ENCODE data around the gene OAS3.

Gene OAS3, protein sequence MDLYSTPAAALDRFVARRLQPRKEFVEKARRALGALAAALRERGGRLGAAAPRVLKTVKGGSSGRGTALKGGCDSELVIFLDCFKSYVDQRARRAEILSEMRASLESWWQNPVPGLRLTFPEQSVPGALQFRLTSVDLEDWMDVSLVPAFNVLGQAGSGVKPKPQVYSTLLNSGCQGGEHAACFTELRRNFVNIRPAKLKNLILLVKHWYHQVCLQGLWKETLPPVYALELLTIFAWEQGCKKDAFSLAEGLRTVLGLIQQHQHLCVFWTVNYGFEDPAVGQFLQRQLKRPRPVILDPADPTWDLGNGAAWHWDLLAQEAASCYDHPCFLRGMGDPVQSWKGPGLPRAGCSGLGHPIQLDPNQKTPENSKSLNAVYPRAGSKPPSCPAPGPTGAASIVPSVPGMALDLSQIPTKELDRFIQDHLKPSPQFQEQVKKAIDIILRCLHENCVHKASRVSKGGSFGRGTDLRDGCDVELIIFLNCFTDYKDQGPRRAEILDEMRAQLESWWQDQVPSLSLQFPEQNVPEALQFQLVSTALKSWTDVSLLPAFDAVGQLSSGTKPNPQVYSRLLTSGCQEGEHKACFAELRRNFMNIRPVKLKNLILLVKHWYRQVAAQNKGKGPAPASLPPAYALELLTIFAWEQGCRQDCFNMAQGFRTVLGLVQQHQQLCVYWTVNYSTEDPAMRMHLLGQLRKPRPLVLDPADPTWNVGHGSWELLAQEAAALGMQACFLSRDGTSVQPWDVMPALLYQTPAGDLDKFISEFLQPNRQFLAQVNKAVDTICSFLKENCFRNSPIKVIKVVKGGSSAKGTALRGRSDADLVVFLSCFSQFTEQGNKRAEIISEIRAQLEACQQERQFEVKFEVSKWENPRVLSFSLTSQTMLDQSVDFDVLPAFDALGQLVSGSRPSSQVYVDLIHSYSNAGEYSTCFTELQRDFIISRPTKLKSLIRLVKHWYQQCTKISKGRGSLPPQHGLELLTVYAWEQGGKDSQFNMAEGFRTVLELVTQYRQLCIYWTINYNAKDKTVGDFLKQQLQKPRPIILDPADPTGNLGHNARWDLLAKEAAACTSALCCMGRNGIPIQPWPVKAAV

DNA sequence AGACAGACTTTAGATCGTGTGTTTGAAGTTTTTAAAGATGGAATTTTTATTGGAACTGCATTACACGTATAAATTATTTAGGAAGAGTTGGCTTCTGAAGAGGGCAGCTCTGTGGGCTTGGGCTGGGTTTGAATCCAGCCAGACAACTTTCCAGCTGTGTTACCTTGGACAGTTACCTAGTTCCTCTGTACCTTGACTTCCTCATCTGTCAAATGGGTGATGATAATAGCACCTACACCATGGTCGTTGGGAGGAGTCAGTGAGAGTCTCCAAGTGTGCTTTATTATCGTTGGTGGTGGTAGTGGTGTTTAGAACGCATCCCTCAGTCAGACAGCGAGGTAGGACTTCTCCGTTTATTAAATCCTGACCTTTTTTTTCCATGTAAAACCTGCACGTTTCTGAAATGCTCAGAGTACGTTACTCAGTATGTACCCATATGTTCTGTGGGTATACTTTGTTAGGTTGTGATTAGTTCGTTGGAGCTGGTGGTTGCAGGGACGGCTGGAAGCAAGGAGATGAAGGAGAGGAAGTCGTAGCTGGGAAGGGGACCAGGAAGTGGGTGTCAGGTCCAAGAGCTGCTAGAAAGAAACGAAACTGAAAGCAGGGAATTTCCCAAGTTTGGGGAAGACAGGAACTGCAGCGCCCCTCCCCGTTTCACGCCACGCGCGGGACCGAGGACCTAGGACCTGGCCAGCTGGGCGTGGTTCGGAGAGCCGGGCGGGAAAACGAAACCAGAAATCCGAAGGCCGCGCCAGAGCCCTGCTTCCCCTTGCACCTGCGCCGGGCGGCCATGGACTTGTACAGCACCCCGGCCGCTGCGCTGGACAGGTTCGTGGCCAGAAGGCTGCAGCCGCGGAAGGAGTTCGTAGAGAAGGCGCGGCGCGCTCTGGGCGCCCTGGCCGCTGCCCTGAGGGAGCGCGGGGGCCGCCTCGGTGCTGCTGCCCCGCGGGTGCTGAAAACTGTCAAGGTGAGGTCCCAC is at the start of gene OAS3:
TSS of gene OAS3 (plus strand) at position 734 of the 979 bp plus-strand sequence. CDS start at position 791, 57 bp downstream.
- Mint-ChIP-seq H3K9me3 (no peaks in the 10 kb centered on the region), H3K27ac (peak within 1 kb of the TSS; percentile 88), H3K36me3 (no peaks in the 10 kb centered on the region), H3K4me3 (peak within 1 kb of the TSS; percentile 80), H3K4me1 (peaks cover 41% of the 10 kb centered on the region)
- DNase-seq (ENCODE audit: low spot score in 2 of 2) (peak; percentile 24 to 81), ATAC-seq (peak; percentile 74)

DNA sequence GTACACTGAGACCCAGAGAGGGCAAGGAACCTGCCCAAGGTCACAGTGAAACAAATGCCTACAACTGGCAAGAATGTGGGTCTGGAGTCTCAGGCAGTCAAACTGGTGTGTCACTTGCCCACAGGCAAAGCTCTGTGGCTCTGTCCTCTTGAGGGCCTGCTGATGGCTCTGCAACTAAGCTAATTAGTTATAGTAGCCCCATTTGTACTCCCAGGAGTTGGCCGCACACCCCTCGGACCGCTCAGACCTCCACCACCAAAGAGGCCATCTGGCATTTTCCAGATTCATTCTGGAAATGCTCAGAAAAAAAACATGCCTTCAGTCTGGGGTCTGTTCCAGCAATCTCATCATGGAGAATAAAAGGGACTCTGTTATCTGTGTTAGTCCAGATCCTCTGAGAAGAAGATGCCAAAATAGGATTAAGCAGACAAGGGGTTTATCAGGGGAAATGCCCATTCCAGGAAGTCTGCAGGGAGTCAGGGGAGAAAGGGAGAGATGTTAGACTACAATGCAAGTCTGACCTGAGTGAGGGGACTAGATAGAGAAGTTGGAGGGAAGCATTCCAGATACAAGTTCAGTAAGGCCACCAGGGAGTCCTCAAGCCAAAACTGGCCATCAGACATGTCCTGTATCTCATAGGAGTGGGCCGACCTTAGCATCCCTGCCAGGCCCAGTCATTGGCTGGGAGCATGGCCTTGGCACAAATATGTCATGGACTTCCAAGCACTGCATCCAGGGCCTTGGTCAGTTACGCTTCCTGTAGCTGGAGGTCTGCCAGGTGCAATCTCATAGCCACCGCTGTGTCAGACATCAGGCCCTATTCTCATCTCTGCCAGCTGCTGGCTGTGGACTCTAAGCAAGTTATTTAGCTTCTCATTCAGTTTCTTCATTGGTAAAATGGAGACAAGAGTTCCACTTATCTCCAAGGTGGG is 46.9 kb upstream of the OAS3 start:
- H3K4me1 Mint-ChIP-seq, result peaks cover 5% of the 10 kb centered on the region
- no peak overlapping the region for H3K27ac Mint-ChIP-seq
- no peak overlapping the region for H3K4me3 Mint-ChIP-seq

DNA sequence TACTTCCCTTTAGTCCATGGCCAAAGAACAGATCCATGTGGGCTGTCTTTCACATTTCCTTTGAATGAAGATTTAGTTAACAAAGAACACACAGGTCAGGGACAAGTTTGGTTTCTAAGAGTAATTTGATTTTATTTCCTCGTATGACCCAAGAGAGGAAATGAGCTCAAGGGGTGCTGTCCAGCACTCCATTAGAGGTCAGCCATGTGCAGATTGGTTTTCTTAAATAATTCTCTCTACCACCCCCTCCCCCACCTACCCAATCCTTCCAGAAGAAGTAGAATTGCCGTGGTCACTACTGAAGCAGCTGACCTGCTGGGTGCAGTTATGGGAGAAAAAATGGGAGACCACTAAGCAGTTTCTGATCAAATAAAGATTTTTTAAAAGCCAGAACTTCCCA is 45.4 kb upstream of the OAS3 start:
- Mint-ChIP-seq H3K27ac (no peak overlapping the region), H3K36me3 (no peaks in the 10 kb centered on the region), H3K4me1 (peaks cover 10% of the 10 kb centered on the region), H3K4me3 (no peak overlapping the region), H3K9me3 (no peaks in the 10 kb centered on the region)
- ATAC-seq, result no peak
- peak in 1 of 2 donors; percentile 7 for DNase-seq (ENCODE audit: low spot score in 2 of 2)

More for the DNA sequence above, 46.9 kb upstream of the OAS3 start:
- Mint-ChIP-seq H3K9me3 (no peaks in the 10 kb centered on the region), H3K36me3 (no peaks in the 10 kb centered on the region)
- ATAC-seq (no peak), DNase-seq (ENCODE audit: low spot score in 2 of 2) (peak in 1 of 2 donors; percentile 12)

DNA sequence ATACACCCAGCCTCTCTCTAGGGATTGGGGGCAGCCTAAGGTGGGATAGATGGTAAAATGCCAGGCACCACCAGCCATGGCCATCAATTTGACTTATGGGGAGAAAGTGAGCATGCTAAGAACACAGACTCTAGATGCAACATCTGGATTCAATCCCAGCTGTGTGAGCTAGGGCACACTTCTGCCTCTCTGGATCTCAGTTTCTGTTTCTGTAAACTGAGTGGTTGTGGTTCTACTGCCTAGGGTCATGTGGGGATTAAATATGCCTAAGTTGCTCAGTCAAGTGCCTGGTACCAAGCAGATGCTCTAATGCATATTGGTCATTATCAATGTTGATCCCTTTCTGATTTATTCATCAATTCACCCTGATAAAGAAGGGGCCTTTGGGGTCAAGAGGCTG is 44.1 kb upstream of the OAS3 start:
- H3K36me3 Mint-ChIP-seq, result no peaks in the 10 kb centered on the region
- H3K4me1 Mint-ChIP-seq, result peaks cover 10% of the 10 kb centered on the region
- H3K9me3 Mint-ChIP-seq, result no peaks in the 10 kb centered on the region
- DNase-seq (ENCODE audit: low spot score in 2 of 2) (peak in 1 of 2 donors; percentile 15), ATAC-seq (no peak)
- no peak overlapping the region for H3K4me3 Mint-ChIP-seq
- H3K27ac Mint-ChIP-seq, result no peak overlapping the region

DNA sequence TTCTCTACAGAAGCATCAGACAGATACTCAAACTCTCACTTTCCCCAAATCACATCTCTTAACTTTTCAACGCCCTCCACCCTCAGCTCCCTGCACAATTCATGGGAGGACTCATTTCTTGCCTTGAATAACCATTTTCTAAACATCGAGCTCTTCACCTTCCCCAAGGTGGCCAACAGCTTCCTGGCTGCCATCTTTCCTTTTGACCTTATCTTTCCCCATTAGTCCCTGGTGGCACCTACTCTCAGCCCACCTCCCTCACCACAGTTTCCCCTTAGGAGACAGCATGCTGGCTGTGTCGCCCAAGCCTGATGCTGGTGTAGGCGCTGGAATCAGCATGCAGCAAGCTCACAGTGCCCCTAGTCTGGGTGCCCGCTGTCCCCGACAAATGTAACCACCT is 39.9 kb upstream of the OAS3 start:
- H3K36me3 Mint-ChIP-seq, result no peaks in the 10 kb centered on the region
- no peak for DNase-seq (ENCODE audit: low spot score in 2 of 2)
- H3K27ac Mint-ChIP-seq, result no peak overlapping the region
- H3K4me1 Mint-ChIP-seq, result peaks cover 16% of the 10 kb centered on the region
- no peak for ATAC-seq
- H3K9me3 Mint-ChIP-seq, result no peaks in the 10 kb centered on the region
- no peak overlapping the region for H3K4me3 Mint-ChIP-seq

DNA sequence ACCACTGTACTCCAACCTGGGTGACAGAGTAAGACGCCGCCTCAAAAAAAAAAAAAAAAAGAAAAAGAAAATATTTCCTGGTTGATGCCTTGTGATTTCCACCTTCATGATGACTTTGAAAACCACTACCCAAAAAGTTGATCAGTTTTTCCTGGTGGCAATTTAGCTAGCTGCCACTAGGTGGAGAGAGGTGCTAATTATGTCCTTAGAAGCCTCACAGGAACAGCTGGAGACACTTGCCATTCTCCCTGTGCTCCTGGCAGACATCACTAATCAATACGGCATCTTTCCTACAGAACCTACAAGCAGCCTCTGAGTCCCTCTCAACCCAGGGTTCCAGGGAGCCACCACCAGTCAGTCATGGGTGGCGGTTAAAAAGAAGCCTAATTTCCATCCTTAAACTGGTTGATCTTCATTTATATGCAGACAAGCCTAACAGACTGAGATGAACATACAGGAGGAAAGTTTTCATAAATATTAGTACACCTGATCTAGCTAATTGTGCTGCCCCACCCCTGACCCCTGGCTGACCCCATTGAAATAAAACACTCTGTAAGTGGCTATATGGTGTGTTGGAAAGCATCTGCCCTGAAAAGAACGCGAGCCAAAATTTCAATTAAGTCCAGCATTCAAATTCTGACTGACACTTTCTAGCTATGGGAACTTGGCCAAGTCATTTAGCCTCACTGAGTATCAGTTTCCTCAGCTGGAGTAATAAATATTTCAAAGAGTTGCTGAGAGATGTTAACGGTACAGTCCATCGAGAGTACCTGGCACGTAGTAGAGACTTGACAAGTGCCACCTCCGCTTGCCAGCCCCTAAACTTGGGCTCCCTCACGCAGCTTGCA is 37.8 kb upstream of the OAS3 start:
- no peaks in the 10 kb centered on the region for H3K9me3 Mint-ChIP-seq
- no peaks in the 10 kb centered on the region for H3K36me3 Mint-ChIP-seq
- H3K4me3 Mint-ChIP-seq, result no peak overlapping the region
- H3K4me1 Mint-ChIP-seq, result peaks cover 27% of the 10 kb centered on the region
- H3K27ac Mint-ChIP-seq, result no peak overlapping the region
- peak in 1 of 2 donors; percentile 65 for DNase-seq (ENCODE audit: low spot score in 2 of 2)
- peak; percentile 50 for ATAC-seq

DNA sequence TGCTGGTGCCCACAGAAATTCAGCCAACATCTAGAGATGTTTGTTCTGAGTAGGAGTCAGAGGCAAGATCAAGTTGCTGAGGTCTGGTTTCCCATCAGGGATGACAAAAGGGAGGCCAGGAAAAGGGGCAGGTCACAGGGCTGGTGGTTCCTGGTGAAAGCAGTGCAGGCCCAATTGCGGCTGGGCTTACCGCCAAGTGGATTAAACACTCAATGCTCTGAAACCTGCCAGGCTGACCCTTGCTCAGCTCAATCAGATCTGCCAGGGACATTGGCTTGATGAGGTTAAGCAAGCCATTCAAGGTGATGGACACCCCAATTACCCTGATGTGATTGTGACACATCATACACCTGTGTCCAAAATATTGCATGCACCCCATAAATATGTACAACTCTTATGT is 37.0 kb upstream of the OAS3 start:
- DNase-seq (ENCODE audit: low spot score in 2 of 2) (peak in 1 of 2 donors; percentile 41), ATAC-seq (no peak)
- H3K9me3 Mint-ChIP-seq, result no peaks in the 10 kb centered on the region
- H3K36me3 Mint-ChIP-seq, result no peaks in the 10 kb centered on the region
- no peak overlapping the region for H3K4me3 Mint-ChIP-seq
- H3K27ac Mint-ChIP-seq, result no peak overlapping the region
- H3K4me1 Mint-ChIP-seq, result peaks cover 27% of the 10 kb centered on the region

DNA sequence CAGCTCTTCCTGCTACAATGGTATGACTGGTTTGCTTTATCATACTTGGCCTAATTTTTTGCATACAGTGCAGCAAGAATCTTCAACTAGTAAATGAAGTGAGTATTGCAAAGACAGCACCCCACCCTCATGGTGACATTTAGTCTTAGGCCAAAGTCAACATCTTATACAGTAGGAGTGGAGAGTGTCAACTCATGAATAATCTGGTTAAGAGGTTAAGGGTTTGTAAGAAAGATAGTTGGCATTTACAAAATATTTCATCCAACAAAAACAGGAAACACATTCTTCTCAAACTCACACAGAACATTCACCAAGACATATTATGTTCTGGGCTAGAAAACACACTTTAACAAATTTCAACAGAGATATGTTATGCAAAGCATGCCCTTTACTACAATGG is 33.7 kb upstream of the OAS3 start:
- no peak overlapping the region for H3K4me3 Mint-ChIP-seq
- ATAC-seq (no peak), DNase-seq (ENCODE audit: low spot score in 2 of 2) (no peak)
- H3K27ac Mint-ChIP-seq, result peak overlapping the region; percentile 6
- H3K9me3 Mint-ChIP-seq, result no peaks in the 10 kb centered on the region
- peaks cover 55% of the 10 kb centered on the region for H3K4me1 Mint-ChIP-seq
- H3K36me3 Mint-ChIP-seq, result no peaks in the 10 kb centered on the region

DNA sequence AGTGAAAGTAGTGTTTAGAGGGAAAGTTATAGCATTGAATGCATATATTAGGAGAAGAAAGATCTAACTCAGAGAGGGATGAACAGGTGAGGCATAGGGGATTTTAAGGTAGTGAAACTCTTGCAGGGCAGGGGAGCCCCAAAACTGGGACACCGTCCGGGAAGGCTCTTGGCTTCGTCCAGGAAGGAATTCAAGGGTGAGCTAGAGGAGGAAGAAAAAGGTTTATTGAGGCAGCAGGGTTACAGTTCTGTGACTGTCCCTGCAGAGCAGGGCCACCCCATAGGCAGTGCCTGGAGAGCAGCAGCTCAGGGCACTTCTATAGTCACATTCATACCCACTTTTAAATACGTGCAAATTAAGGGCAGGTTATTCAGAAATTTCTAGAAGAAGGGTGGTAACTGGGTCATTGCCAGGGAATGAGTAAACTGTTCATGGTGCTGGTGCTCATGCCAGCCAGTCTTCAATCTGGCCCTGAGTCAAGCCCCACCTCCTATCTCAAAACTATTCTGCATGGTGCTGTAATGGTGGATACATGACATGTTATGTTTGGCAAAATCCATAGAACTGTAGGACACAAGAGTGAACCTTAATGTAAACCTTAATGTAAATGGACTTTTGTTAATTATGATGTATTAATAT is 32.7 kb upstream of the OAS3 start:
- H3K4me3 Mint-ChIP-seq, result no peak overlapping the region
- H3K36me3 Mint-ChIP-seq, result no peaks in the 10 kb centered on the region
- H3K4me1 Mint-ChIP-seq, result peaks cover 62% of the 10 kb centered on the region
- DNase-seq (ENCODE audit: low spot score in 2 of 2) (no peak), ATAC-seq (no peak)
- no peak overlapping the region for H3K27ac Mint-ChIP-seq
- no peaks in the 10 kb centered on the region for H3K9me3 Mint-ChIP-seq

DNA sequence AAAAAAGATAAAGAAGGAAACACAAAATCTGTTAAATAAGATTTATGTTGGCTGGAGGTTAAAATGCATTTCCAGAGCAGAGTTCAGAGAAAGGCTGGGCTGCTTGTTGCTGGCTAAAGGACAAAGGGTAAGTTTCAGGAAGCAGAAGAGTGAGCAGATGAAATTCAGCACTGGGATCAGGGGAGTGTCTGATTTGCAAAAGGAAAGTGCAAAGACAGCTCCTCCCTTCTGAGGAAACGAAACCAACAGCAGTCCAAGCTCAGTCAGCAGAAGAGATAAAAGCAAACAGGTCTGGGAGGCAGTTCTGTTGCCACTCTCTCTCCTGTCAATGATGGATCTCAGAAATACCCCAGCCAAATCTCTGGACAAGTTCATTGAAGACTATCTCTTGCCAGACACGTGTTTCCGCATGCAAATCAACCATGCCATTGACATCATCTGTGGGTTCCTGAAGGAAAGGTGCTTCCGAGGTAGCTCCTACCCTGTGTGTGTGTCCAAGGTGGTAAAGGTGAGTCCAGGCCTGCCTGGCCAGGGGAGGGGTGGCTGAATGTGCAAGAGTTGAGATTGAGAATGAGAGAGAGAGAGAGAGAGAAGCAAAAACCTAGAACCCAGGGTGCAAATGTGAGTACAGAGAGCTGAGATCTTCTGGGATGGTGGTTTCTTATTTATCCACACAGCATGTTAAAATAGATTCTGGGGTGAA is 31.4 kb upstream of the OAS3 start, which contains the start of gene OAS1:
TSS of gene OAS1 (plus strand) at position 251 of the 703 bp plus-strand sequence. CDS start at position 329, 78 bp downstream.
- Mint-ChIP-seq H3K36me3 (no peaks in the 10 kb centered on the region), H3K27ac (peak within 1 kb of the TSS; percentile 77), H3K4me3 (peak within 1 kb of the TSS; percentile 79), H3K4me1 (peaks cover 64% of the 10 kb centered on the region), H3K9me3 (no peaks in the 10 kb centered on the region)
- peak; percentile 79 for ATAC-seq
- DNase-seq (ENCODE audit: low spot score in 2 of 2), result peak in 1 of 2 donors; percentile 56

DNA sequence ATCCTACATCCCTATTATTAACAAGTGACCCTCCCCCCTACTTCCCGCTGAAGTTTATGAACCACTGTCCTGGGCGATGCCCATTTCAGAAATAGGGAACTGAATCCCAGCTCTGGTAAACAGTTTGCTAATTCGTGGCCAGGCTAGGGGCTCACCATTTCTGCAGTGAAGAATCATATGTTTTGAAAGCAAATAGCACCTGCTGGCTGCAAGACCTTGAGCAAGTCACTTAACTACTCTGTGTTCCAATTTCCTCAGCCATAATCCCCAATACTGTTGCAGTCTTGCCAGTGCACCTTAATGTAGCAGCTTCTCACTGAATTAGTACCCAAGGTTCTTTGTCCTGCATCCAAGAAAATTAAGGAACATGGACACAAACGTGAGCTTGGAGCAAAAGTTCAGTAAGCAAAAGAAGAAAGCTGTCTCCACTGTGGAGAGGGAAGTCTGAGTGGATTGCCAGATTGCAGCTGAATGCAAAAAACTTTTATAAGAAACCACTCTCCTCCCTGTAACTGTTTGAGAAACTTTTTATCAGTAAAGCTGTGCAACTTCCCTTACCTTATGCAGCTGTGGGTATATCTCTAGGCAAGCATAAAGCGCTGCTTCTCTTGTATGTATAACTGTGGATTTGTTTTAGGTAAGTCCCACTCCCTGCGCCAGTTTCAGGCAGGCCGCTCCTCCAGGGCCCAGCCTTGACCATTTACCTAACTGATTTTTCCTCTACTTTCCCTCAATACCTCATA is 30.7 kb upstream of the OAS3 start:
- Mint-ChIP-seq H3K4me1 (peaks cover 58% of the 10 kb centered on the region), H3K9me3 (no peaks in the 10 kb centered on the region), H3K36me3 (no peaks in the 10 kb centered on the region), H3K4me3 (peak overlapping the region; percentile 79), H3K27ac (peak overlapping the region; percentile 77)
- no peak for DNase-seq (ENCODE audit: low spot score in 2 of 2)
- ATAC-seq, result peak; percentile 46

All from stimulated activated effector memory CD8-positive, alpha-beta T cell treated with anti-CD3 and anti-CD28 coated beads, Interleukin-12 subunit alpha, Interleukin-12 subunit beta, amount 100 ng/mL, for 72 hours (primary cell).